ENCODE results near the gene SLC22A23.

The SLC22A23 gene

GRCh38 chr6:3306848-3307247 is 150.0 kb downstream of the SLC22A23 start:
- DNase-seq (ENCODE audit: extremely low read depth in 1 of 2, low read depth in 1 of 2): no peak

GRCh38 chr6:3305831-3306230 is 151.0 kb downstream of the SLC22A23 start:
- DNase-seq (ENCODE audit: extremely low read depth in 1 of 2, low read depth in 1 of 2): no peak

GRCh38 chr6:3305216-3305565 is 151.7 kb downstream of the SLC22A23 start:
- DNase-seq (ENCODE audit: extremely low read depth in 1 of 2, low read depth in 1 of 2): no peak

GRCh38 chr6:3304500-3305215 is 152.2 kb downstream of the SLC22A23 start:
- DNase-seq (ENCODE audit: extremely low read depth in 1 of 2, low read depth in 1 of 2): no peak

- no peak for DNase-seq (ENCODE audit: extremely low read depth in 1 of 2, low read depth in 1 of 2)
Measured at GRCh38 chr6:3303795-3304411, 152.9 kb downstream of the SLC22A23 start.

- DNase-seq (ENCODE audit: extremely low read depth in 1 of 2, low read depth in 1 of 2): no peak
Measured at GRCh38 chr6:3301506-3301905, 155.3 kb downstream of the SLC22A23 start.

- no peak for DNase-seq (ENCODE audit: extremely low read depth in 1 of 2, low read depth in 1 of 2)
Measured at GRCh38 chr6:3299221-3299620, 157.6 kb downstream of the SLC22A23 start.

GRCh38 chr6:3297909-3298308 is 158.9 kb downstream of the SLC22A23 start:
- no peak for DNase-seq (ENCODE audit: extremely low read depth in 1 of 2, low read depth in 1 of 2)

- no peak for DNase-seq (ENCODE audit: extremely low read depth in 1 of 2, low read depth in 1 of 2)
Measured at GRCh38 chr6:3297006-3297405, 159.8 kb downstream of the SLC22A23 start.

- DNase-seq (ENCODE audit: extremely low read depth in 1 of 2, low read depth in 1 of 2): no peak
Measured at GRCh38 chr6:3296537-3296936, 160.3 kb downstream of the SLC22A23 start.

- no peak for DNase-seq (ENCODE audit: extremely low read depth in 1 of 2, low read depth in 1 of 2)
Measured at GRCh38 chr6:3296078-3296477, 160.8 kb downstream of the SLC22A23 start.

- no peak for DNase-seq (ENCODE audit: extremely low read depth in 1 of 2, low read depth in 1 of 2)
Measured at GRCh38 chr6:3294921-3295871, 161.7 kb downstream of the SLC22A23 start.

GRCh38 chr6:3294396-3294795 is 162.5 kb downstream of the SLC22A23 start:
- DNase-seq (ENCODE audit: extremely low read depth in 1 of 2, low read depth in 1 of 2): no peak

- DNase-seq (ENCODE audit: extremely low read depth in 1 of 2, low read depth in 1 of 2): no peak
Measured at GRCh38 chr6:3293271-3294155, 163.3 kb downstream of the SLC22A23 start.

GRCh38 chr6:3292431-3293197 is 164.2 kb downstream of the SLC22A23 start:
- no peak for DNase-seq (ENCODE audit: extremely low read depth in 1 of 2, low read depth in 1 of 2)

GRCh38 chr6:3291987-3292386 is 164.9 kb downstream of the SLC22A23 start:
- no peak for DNase-seq (ENCODE audit: extremely low read depth in 1 of 2, low read depth in 1 of 2)

- no peak for DNase-seq (ENCODE audit: extremely low read depth in 1 of 2, low read depth in 1 of 2)
Measured at GRCh38 chr6:3291346-3291745, 165.5 kb downstream of the SLC22A23 start.

GRCh38 chr6:3290931-3291211 is 166.0 kb downstream of the SLC22A23 start:
- DNase-seq (ENCODE audit: extremely low read depth in 1 of 2, low read depth in 1 of 2): no peak

- no peak for DNase-seq (ENCODE audit: extremely low read depth in 1 of 2, low read depth in 1 of 2)
Measured at GRCh38 chr6:3290149-3290930, 166.5 kb downstream of the SLC22A23 start.
